IMR-90 (cell line): ENCODE results near the gene PACS1. TPM values are rescaled to one million over a fixed set of nuclear protein-coding genes. Genes with fewer than 3 reads are reported as not detected.

Source experiments
- ATAC-seq: fragments of 200-7000 bp; cut with Tn5 transposase; 2 replicates; pipeline ENCODE4 v1.9.1; 2020; ENCODE audit warnings: low read depth, mild to moderate bottlenecking, moderate library complexity
- BruUV-seq: library from RNA; stranded (reverse); fragments of 400-500 nt; replicated peaks from 2 replicates; lab custom pipeline; 2021; lab: Mats Ljungman, UMichigan
- CTCF ChIA-PET: fragments of 300-600 bp; formaldehyde crosslinking; extraction: SDS; loops from one replicate; lab custom pipeline; 2021; ENCODE audit warnings: antibody characterized with exemption; lab: Yijun Ruan, JAX
- POLR2A ChIA-PET: fragments of 300-600 bp; sonication (Branson Sonifier 250); formaldehyde crosslinking; loops from one replicate; lab custom pipeline; 2022; ENCODE audit warnings: antibody characterized with exemption; ENCODE audit not compliant: unreplicated experiment; lab: Charles Lee
- DNase-seq: peaks from one replicate; pipeline ENCODE4 v3.0.0; 2013
- H2AFZ ChIP-seq: replicated peaks from 2 replicates; pipeline ENCODE3; 2013; ENCODE audit warnings: low read length, mild to moderate bottlenecking; ENCODE audit not compliant: poor library complexity
- H2AK5ac ChIP-seq: 2 replicates; pipeline ENCODE4 v1.6.1; 2013; ENCODE audit warnings: low read depth, low read length, inconsistent platforms
- H2AK9ac ChIP-seq: replicated peaks from 2 replicates; pipeline ENCODE3; 2013; ENCODE audit warnings: mild to moderate bottlenecking, low read depth, low read length, moderate library complexity; ENCODE audit not compliant: poor library complexity
- H2BK120ac ChIP-seq: 2 replicates; pipeline ENCODE4 v1.6.1; 2013; ENCODE audit warnings: low read depth, low read length, inconsistent platforms
- H2BK15ac ChIP-seq: 3 replicates; pipeline ENCODE4 v1.6.1; 2013; ENCODE audit warnings: low read depth, low read length, inconsistent platforms
- H2BK20ac ChIP-seq: 2 replicates; pipeline ENCODE4 v1.6.1; 2013; ENCODE audit warnings: low read depth, mild to moderate bottlenecking, inconsistent platforms, low read length, moderate library complexity
- H2BK5ac ChIP-seq: 2 replicates; pipeline ENCODE4 v1.6.1; 2013; ENCODE audit warnings: mild to moderate bottlenecking, low read depth, low read length, inconsistent platforms; ENCODE audit not compliant: poor library complexity, severe bottlenecking
- H3K14ac ChIP-seq: replicated peaks from 2 replicates; pipeline ENCODE4 v1.6.1; 2013; ENCODE audit warnings: low read depth, low read length, inconsistent platforms
- H3K18ac ChIP-seq: 2 replicates; pipeline ENCODE4 v1.6.1; 2013; ENCODE audit warnings: low read depth, low read length, control low read depth
- H3K23ac ChIP-seq: 2 replicates; pipeline ENCODE4 v1.6.1; 2013; ENCODE audit warnings: low read depth, low read length, inconsistent platforms
- H3K27ac ChIP-seq: 2 replicates; pipeline ENCODE4 v1.5.1; 2013; ENCODE audit warnings: mild to moderate bottlenecking, control low read depth, low read length; ENCODE audit not compliant: insufficient read depth
- H3K27me3 ChIP-seq: 2 replicates; pipeline ENCODE4 v1.6.1; 2013; ENCODE audit warnings: low read length; ENCODE audit not compliant: control insufficient read depth, insufficient read depth
- H3K36me3 ChIP-seq: 2 replicates; pipeline ENCODE4 v1.6.1; 2013; ENCODE audit warnings: low read length, mixed read lengths; ENCODE audit not compliant: control insufficient read depth, insufficient read depth
- H3K4ac ChIP-seq: 2 replicates; pipeline ENCODE4 v1.6.1; 2013; ENCODE audit warnings: low read depth, low read length, inconsistent platforms
- H3K4me1 ChIP-seq: 2 replicates; pipeline ENCODE4 v1.6.1; 2013; ENCODE audit warnings: low read length, mixed read lengths; ENCODE audit not compliant: control insufficient read depth, insufficient read depth
- H3K4me2 ChIP-seq: 2 replicates; pipeline ENCODE4 v1.6.1; 2013; ENCODE audit warnings: low read depth, mild to moderate bottlenecking, control low read depth, low read length, moderate library complexity
- H3K4me3 ChIP-seq: 2 replicates; pipeline ENCODE4 v1.5.1; 2013; ENCODE audit warnings: low read depth, mild to moderate bottlenecking, control low read depth, low read length, moderate library complexity; ENCODE audit not compliant: insufficient read depth
- H3K56ac ChIP-seq: 2 replicates; pipeline ENCODE4 v1.6.1; 2013; ENCODE audit warnings: low read length, inconsistent platforms; ENCODE audit not compliant: insufficient read depth; ENCODE audit errors: extremely low read depth
- H3K79me1 ChIP-seq, 2 experiments: 2 replicates each; pipeline ENCODE4 v1.6.1; 2013; ENCODE audit warnings: low read length in 2 of 2, inconsistent platforms in 1 of 2, low read depth in 1 of 2
- H3K9ac ChIP-seq: 2 replicates; pipeline ENCODE4 v1.6.1; 2013; ENCODE audit warnings: low read depth, low read length, control low read depth
- H3K9me1 ChIP-seq: 2 replicates; pipeline ENCODE4 v1.6.1; 2013; ENCODE audit warnings: low read length, inconsistent platforms; ENCODE audit not compliant: insufficient read depth
- H3K9me3 ChIP-seq: 2 replicates; pipeline ENCODE4 v1.6.1; 2013; ENCODE audit warnings: low read length; ENCODE audit not compliant: control insufficient read depth, insufficient read depth
- H4K20me1 ChIP-seq: 2 replicates; pipeline ENCODE4 v1.6.1; 2013; ENCODE audit warnings: low read length, inconsistent platforms; ENCODE audit not compliant: insufficient read depth
- H4K5ac ChIP-seq: 2 replicates; pipeline ENCODE4 v1.6.1; 2013; ENCODE audit warnings: mild to moderate bottlenecking, low read depth, low read length, control low read depth
- H4K8ac ChIP-seq, 2 experiments: 2 replicates each; pipeline ENCODE4 v1.6.1; 2013; ENCODE audit warnings: low read depth in 2 of 2, low read length in 2 of 2, control low read depth in 1 of 2, inconsistent platforms in 1 of 2
- H4K91ac ChIP-seq: 2 replicates; pipeline ENCODE4 v1.6.1; 2013; ENCODE audit warnings: low read depth, low read length, inconsistent platforms; ENCODE audit not compliant: insufficient read depth
- BHLHE40 ChIP-seq: fragments of 150-350 bp; IDR thresholded peaks from 2 replicates; pipeline ENCODE4 v1.6.1; 2016; ENCODE audit warnings: mild to moderate bottlenecking, low read depth, low read length
- CEBPB ChIP-seq: IDR thresholded peaks from 2 replicates; pipeline ENCODE4 v1.6.1; 2012; ENCODE audit warnings: low read depth, low read length, improper control_type of control experiment
- CHD1 ChIP-seq: IDR thresholded peaks from 2 replicates; pipeline ENCODE4 v1.6.1; 2012; ENCODE audit warnings: low read depth, low read length, improper control_type of control experiment
- CTCF ChIP-seq: conservative IDR thresholded peaks from 2 replicates; pipeline ENCODE4 v1.5.1; 2012; ENCODE audit warnings: mild to moderate bottlenecking, low read depth, low read length, improper control_type of control experiment
- ELK1 ChIP-seq: fragments of 150-350 bp; IDR thresholded peaks from 2 replicates; pipeline ENCODE4 v1.6.1; 2016; ENCODE audit warnings: low read depth, mild to moderate bottlenecking, low read length, moderate library complexity, borderline replicate concordance
- FOS ChIP-seq: fragments of 150-350 bp; IDR thresholded peaks from 2 replicates; pipeline ENCODE4 v1.6.1; 2016; ENCODE audit warnings: low read depth, low read length
- MXI1 ChIP-seq: IDR thresholded peaks from 2 replicates; pipeline ENCODE4 v1.6.1; 2012; ENCODE audit warnings: low read depth, mild to moderate bottlenecking, low read length, moderate library complexity, borderline replicate concordance
- NFE2L2 ChIP-seq: fragments of 150-350 bp; IDR thresholded peaks from 2 replicates; pipeline ENCODE4 v1.6.1; 2016; ENCODE audit warnings: low read depth, mild to moderate bottlenecking, low read length
- POLR2A ChIP-seq: IDR thresholded peaks from 2 replicates; pipeline ENCODE4 v1.6.1; 2012; ENCODE audit warnings: mild to moderate bottlenecking, low read depth, low read length
- RAD21 ChIP-seq: IDR thresholded peaks from 2 replicates; pipeline ENCODE4 v1.6.1; 2012; ENCODE audit warnings: low read length, improper control_type of control experiment
- RCOR1 ChIP-seq: IDR thresholded peaks from 2 replicates; pipeline ENCODE4 v1.6.1; 2012; ENCODE audit warnings: mild to moderate bottlenecking, low read length, improper control_type of control experiment; ENCODE audit not compliant: insufficient replicate concordance
- USF2 ChIP-seq: fragments of 150-350 bp; IDR thresholded peaks from 2 replicates; pipeline ENCODE4 v1.6.1; 2017; ENCODE audit warnings: mild to moderate bottlenecking, antibody characterized with exemption, low read length, low read depth
- WGBS, 2 experiments: methylation state at CpG; one replicate each; pipeline versions ENCODE4 v1.1.5 to v1.1.7; 2013; ENCODE audit warnings: missing lambda C conversion rate in 2 of 2; ENCODE audit not compliant: insufficient read length in 1 of 2; ENCODE audit errors: extremely low coverage in 2 of 2; 5-methylcytosine and 5-hydroxymethylcytosine counted together
- dilution Hi-C: fragments of 300-500 bp; cut with HindIII; formaldehyde crosslinking; loops from one replicate; pipeline ENCODE4 v1.14.3; 2018; ENCODE audit warnings: low sequenced_read_pairs; ENCODE audit not compliant: unreplicated experiment
- in situ Hi-C: fragments of 300-500 bp; cut with MboI; formaldehyde crosslinking; loops from 3 replicates; pipeline ENCODE4 v1.14.3; 2019; ENCODE audit warnings: low sequenced_read_pairs, inconsistent platforms, mixed read lengths
- intact Hi-C: fragments of 100-400 bp; cut with micrococcal nuclease; formaldehyde crosslinking; loops from 2 replicates; pipeline ENCODE4 v1.10.0; 2022
- polyA plus RNA-seq, 3 experiments: library from polyadenylated mRNA; depleted of rRNA; stranded (reverse); fragments of >200 nt; gene quantifications; 2 replicates each; pipeline ENCODE4 v1.2.3, GENCODE V29; 2012; ENCODE audit warnings: low replicate concordance in 1 of 3
- total RNA-seq: library from RNA; depleted of rRNA; stranded (reverse); fragments of >200 nt; gene quantifications from 2 replicates; pipeline ENCODE4 v1.2.3, GENCODE V29; 2012

PACS1 gene
- total and polyA plus RNA-seq, 2 of the 4 experiments (the other 2 are of a cell fraction), result 7.3 to 32.0 TPM

- no peak for TF ChIP-seq USF2
- TF ChIP-seq CHD1, result no peak
- TF ChIP-seq RAD21, result no peak
- TF ChIP-seq BHLHE40, result no peak
- TF ChIP-seq CEBPB, result no peak
Measured at GRCh38 chr11:66044757-66045156, 25.3 kb upstream of the PACS1 start (continued).

- POLR2A ChIA-PET, result interaction anchor here (0.6 kb wide), 1 partner anchor 202 kb away, joined by 3 read pairs; no protein-coding TSS in a partner anchor
- Histone ChIP-seq H4K5ac (0 out of 2 replicates have a peak overlapping the region, but pooled peaks have one; percentile 22), H2AK5ac (no peak overlapping the region), H3K14ac (no peak overlapping the region), H3K4me1 (no peaks in the 10 kb centered on the region), H4K20me1 (no peaks in the 10 kb centered on the region), H2AK9ac (no peak overlapping the region), H3K4ac (no peak overlapping the region), H3K9ac (no peak overlapping the region), H3K9me3 (no peaks in the 10 kb centered on the region; the same call in 1 of the 2 replicates), H3K4me3 (no peak overlapping the region), H3K27ac (no peak overlapping the region), H3K18ac (no peak overlapping the region), H3K27me3 (peaks cover 31% of the 10 kb centered on the region), H4K91ac (no peak overlapping the region), H3K36me3 (no peaks in the 10 kb centered on the region), H2AFZ (peak overlapping the region; percentile 18), H3K79me1 (no peaks in the 10 kb centered on the region), H3K9me1 (no peaks in the 10 kb centered on the region), H2BK5ac (no peak overlapping the region), H2BK20ac (no peak overlapping the region), H3K23ac (no peak overlapping the region), H3K56ac (no peak overlapping the region), H4K8ac (peak overlapping the region in 1 of 2 experiments; percentile 33; a peak in 1 of 4 replicates), H2BK15ac (no peak overlapping the region), H2BK120ac (no peak overlapping the region), H3K4me2 (0 out of 2 replicates have a peak overlapping the region, but pooled peaks have one; percentile 30)
- CTCF ChIA-PET, result interaction anchor here (0.7 to 1.7 kb wide), 7 partner anchors 11 to 334 kb away, joined by 3 to 5 read pairs (median 4); partner anchors contain the start of genes BANF1 and EIF1AD
- no TSS peak for BruUV-seq
- DNase-seq (peak; percentile 70), ATAC-seq (peak; percentile 96)
- in situ Hi-C loops (no loop called here), intact Hi-C loops (loop anchor here (2.0 kb wide), 1 partner anchor 42 kb away; the partner anchor contains the start of genes BANF1 and EIF1AD), dilution Hi-C loops (no loop called here)
- WGBS, 2 experiments, result 0% methylated on average over 3 of the region's 11 CpGs; no CpG with 5 or more reads in 1 of the 2 experiments
- TF ChIP-seq CEBPB, result no peak
- peak; percentile 88 for TF ChIP-seq CTCF
- TF ChIP-seq FOS, result no peak
- TF ChIP-seq RCOR1, result peak; percentile 80
- TF ChIP-seq NFE2L2, result no peak
- TF ChIP-seq POLR2A, result no peak
- TF ChIP-seq MXI1, result no peak
- TF ChIP-seq ELK1, result no peak
Measured at GRCh38 chr11:66045177-66045639, 24.9 kb upstream of the PACS1 start.
